Tibial artery (tissue), 4 donors: ENCODE data around the gene TNS1.

Experiments used
- DNase-seq, 2 donors: peaks; one replicate each; pipeline ENCODE4 v3.0.0-alpha.2; 2019
- H3K27ac ChIP-seq, 2 donors: fragments of 200-600 bp; sonication (generic) in 1 of 2; 1 replicate in 1 of 2; 2 replicates in 1 of 2; pipeline ENCODE4 v1.5.1; 2018 to 2019; ENCODE audit warnings: mild to moderate bottlenecking in 1 of 2
- H3K27me3 ChIP-seq, 2 donors: fragments of 200-600 bp; sonication (generic) in 1 of 2; one replicate each; pipeline versions ENCODE4 v1.5.1 to v1.6.0; 2016 to 2019
- H3K36me3 ChIP-seq, 3 donors: fragments of 200-600 bp; sonication (generic) in 2 of 3; one replicate each; pipeline ENCODE4 v1.5.1; 2016 to 2019; ENCODE audit warnings: mild to moderate bottlenecking in 2 of 3
- H3K4me1 ChIP-seq, 4 donors: fragments of 200-600 bp; sonication (generic) in 2 of 4; 1 replicate in 3 of 4; 2 replicates in 1 of 4; pipeline ENCODE4 v1.5.1; 2016 to 2019
- H3K4me3 ChIP-seq, 2 donors: fragments of 200-600 bp; sonication (generic) in 1 of 2; 1 replicate in 1 of 2; 2 replicates in 1 of 2; pipeline ENCODE4 v1.5.1; 2018 to 2019; ENCODE audit warnings: mild to moderate bottlenecking in 2 of 2
- H3K9me3 ChIP-seq, 3 donors: fragments of 200-600 bp; sonication (generic) in 1 of 3; one replicate each; pipeline ENCODE4 v1.5.1; 2016 to 2019
- intact Hi-C: fragments of 100-400 bp; cut with DNase I; formaldehyde crosslinking; loops from one replicate; pipeline ENCODE4 v1.15.0; 2023; ENCODE audit warnings: low total_unique reads
- TF ChIP-seq, protein P1 (sequence below), 2 experiments: fragments of 200-600 bp in 1 of 2; fragments of 450-650 bp in 1 of 2; IDR thresholded peaks; one replicate each; pipeline ENCODE4 v1.5.1; 2017 to 2019; ENCODE audit warnings: antibody characterized with exemption in 2 of 2, mild to moderate bottlenecking in 1 of 2, moderate library complexity in 1 of 2

Gene TNS1

DNA sequence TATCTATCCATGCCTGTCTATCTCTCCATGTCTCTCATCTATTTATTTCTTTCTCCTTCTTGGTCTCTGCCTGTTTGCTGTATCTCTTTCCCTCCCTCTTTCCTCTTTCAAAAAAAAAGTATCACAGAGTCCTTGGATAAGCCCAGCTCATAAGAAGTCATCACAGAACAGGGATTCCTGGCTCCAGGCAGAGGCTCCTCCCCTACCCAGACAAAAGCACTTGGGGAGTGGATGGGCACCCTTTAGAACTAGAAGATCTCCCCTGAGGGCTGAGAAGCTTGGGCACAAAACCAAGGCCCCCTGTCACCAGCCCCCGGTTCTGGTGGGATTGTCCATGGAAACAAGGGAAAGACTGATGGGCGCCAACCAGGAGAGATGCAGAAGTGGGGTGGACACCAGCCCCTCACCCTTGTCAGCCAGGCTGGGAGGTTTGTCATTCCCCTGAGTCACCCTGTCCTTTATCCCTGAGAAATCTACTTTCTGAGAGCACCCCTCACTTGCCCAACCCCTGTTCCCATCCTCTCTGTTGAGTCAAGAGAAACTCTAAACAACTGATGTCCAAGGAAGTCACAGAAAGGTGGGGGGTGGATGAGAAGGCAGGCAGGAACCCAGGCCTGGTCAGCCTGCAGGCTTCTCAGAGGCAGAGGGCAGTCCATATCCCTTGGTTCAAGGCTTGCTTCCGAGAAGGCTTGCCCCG is 127.1 kb downstream of the TNS1 start:
- Histone ChIP-seq H3K27ac (peak overlapping the region; percentile 59 to 69), H3K4me1 (peaks cover 0 to 73% (median 50%) of the 10 kb centered on the region in 4 donors), H3K9me3 (no peaks in the 10 kb centered on the region), H3K4me3 (no peak overlapping the region), H3K27me3 (no peaks in the 10 kb centered on the region), H3K36me3 (peaks cover 97 to 100% (median 99%) of the 10 kb centered on the region in 3 donors)
- intact Hi-C loops, result no loop called here
- TF ChIP-seq, protein P1, sequence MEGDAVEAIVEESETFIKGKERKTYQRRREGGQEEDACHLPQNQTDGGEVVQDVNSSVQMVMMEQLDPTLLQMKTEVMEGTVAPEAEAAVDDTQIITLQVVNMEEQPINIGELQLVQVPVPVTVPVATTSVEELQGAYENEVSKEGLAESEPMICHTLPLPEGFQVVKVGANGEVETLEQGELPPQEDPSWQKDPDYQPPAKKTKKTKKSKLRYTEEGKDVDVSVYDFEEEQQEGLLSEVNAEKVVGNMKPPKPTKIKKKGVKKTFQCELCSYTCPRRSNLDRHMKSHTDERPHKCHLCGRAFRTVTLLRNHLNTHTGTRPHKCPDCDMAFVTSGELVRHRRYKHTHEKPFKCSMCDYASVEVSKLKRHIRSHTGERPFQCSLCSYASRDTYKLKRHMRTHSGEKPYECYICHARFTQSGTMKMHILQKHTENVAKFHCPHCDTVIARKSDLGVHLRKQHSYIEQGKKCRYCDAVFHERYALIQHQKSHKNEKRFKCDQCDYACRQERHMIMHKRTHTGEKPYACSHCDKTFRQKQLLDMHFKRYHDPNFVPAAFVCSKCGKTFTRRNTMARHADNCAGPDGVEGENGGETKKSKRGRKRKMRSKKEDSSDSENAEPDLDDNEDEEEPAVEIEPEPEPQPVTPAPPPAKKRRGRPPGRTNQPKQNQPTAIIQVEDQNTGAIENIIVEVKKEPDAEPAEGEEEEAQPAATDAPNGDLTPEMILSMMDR (IDR thresholded peaks at IDR 0.05), result no peak
- DNase-seq, result no peak

DNA sequence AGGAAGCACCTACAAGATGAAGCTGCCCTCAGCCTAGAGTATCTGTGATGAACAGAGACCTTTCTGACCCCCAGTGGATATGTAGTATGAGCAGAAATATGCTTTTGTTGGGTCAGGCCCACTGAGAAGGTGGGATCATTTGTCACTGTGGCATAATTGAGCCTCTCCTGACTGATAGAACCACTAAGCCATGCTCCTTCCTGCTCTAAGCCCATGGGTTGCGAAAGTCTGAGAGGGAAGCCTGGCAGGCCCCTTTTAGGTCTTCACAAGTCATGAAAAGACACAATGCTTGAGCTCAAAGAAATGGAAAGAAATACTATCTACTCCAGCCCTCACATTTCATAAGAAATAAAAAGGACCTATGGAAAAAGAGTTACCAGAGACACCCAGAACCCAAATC is 127.7 kb downstream of the TNS1 start:
- Histone ChIP-seq H3K36me3 (peaks cover 97 to 100% (median 99%) of the 10 kb centered on the region in 3 donors), H3K4me1 (peaks cover 0 to 73% (median 51%) of the 10 kb centered on the region in 4 donors), H3K4me3 (no peak overlapping the region), H3K27me3 (no peaks in the 10 kb centered on the region), H3K9me3 (no peaks in the 10 kb centered on the region), H3K27ac (peak overlapping the region; percentile 59 to 69)
- no peak for DNase-seq
- TF ChIP-seq, protein P1 (IDR thresholded peaks at IDR 0.05), result no peak
- intact Hi-C loops, result no loop called here

DNA sequence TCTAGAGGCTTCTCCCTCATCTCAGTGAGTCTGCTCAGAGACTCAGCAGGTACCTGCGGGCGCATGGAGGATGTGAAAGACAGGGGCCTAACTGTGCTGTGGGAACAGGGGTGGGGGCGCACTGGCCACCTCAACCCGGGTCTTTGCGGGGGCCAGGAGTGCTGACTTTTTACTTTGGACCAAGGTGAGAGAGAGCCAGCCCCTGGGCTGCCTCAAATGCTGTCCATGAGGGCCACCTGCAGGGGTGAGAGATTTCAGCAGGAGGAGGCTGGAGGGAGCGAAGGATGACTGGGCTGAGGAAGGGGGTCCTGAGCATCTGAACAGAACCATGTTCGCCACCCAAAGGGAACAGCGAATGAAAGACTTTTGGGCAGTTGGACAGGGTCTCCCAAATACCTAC is 129.4 kb downstream of the TNS1 start:
- intact Hi-C loops, result no loop called here
- Histone ChIP-seq H3K4me1 (peaks cover 0 to 72% (median 45%) of the 10 kb centered on the region in 4 donors), H3K27me3 (no peaks in the 10 kb centered on the region), H3K36me3 (peaks cover 96 to 100% (median 97%) of the 10 kb centered on the region in 3 donors), H3K4me3 (no peak overlapping the region), H3K27ac (peak overlapping the region in 1 of 2 donors; percentile 6), H3K9me3 (no peaks in the 10 kb centered on the region)
- DNase-seq, result no peak
- TF ChIP-seq, protein P1 (IDR thresholded peaks at IDR 0.05), result no peak

DNA sequence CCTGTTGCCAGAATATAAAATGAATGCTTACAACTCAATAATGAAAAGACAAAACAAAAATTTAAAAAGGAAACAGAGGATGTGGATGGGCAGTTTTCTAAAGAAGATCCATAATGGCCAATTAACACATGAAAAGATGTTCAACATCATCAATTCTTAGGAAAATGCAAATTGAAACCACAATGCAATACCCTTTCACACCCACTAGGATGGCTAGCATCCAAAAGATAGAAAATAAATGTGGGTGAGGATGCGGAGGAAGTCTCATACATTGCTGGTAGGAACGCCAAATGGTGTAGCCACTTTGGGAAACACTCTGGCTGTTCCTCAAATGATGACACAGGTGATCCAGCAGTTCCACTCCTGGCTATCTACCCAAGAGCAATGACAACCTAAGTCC is 130.5 kb downstream of the TNS1 start:
- Histone ChIP-seq H3K27me3 (no peaks in the 10 kb centered on the region), H3K9me3 (no peaks in the 10 kb centered on the region), H3K36me3 (peaks cover 96 to 100% (median 97%) of the 10 kb centered on the region in 3 donors), H3K27ac (no peak overlapping the region), H3K4me3 (no peak overlapping the region), H3K4me1 (peaks cover 0 to 70% (median 39%) of the 10 kb centered on the region in 4 donors)
- TF ChIP-seq, protein P1 (IDR thresholded peaks at IDR 0.05), result peak; percentile 22 to 37
- intact Hi-C loops, result no loop called here
- no peak for DNase-seq

DNA sequence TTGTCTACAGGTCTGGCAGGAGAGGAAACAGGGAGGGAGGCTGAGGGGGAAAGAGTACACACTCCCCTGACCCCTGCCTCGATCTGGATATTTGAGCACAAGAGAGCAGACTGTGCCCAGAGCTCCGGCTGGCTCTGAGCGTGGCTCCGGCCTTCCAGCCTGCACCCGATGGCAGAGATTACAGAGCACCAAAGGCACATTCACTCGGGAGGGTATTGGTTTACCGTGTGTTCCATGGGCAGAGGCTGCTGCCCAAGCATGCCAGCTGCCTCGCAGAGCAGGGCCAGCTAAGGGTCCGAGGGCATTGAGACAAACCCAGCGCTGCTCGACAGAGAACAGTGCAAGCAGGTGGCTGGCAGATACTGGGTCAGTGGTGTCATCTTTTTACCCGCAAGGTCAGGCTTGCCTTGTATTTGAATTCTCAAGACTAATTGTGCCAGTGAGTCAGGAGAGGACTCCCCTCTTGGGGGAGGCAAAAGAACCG is 132.2 kb downstream of the TNS1 start:
- intact Hi-C loops, result no loop called here
- TF ChIP-seq, protein P1 (IDR thresholded peaks at IDR 0.05), result no peak
- Histone ChIP-seq H3K27ac (peak overlapping the region; percentile 55 to 58), H3K4me3 (no peak overlapping the region), H3K27me3 (no peaks in the 10 kb centered on the region), H3K36me3 (peaks cover 96 to 100% (median 97%) of the 10 kb centered on the region in 3 donors), H3K4me1 (peaks cover 0 to 70% (median 35%) of the 10 kb centered on the region in 4 donors), H3K9me3 (no peaks in the 10 kb centered on the region)
- no peak for DNase-seq
